Activated CD8-positive, alpha-beta T cell treated with anti-CD3 and anti-CD28 coated beads, Interleukin-2, amount 10 ng/mL, durations not matched to agents 7 days and 5 days (primary cell): ENCODE measurements around the gene THRA. TPM values are rescaled to one million over a fixed set of nuclear protein-coding genes. Genes with fewer than 3 reads are reported as not detected.

Experiments
- ATAC-seq: fragments of 150-1000 bp; cut with Tn5 transposase; one replicate; pipeline ENCODE4 v1.10.0; 2021; ENCODE audit warnings: moderate library complexity
- CTCF ChIA-PET: fragments of 350-600 bp; sonication (Branson Sonifier 250); formaldehyde crosslinking; loops from one replicate; lab custom pipeline; 2021; ENCODE audit warnings: antibody characterized with exemption; lab: Charles Lee
- POLR2A ChIA-PET: fragments of 350-600 bp; sonication (Branson Sonifier 250); formaldehyde crosslinking; loops from one replicate; lab custom pipeline; 2021; ENCODE audit warnings: antibody characterized with exemption; lab: Charles Lee
- DNase-seq: peaks from one replicate; pipeline ENCODE4 v3.0.0-alpha.2; 2020
- H3K27ac Mint-ChIP-seq: one replicate; pipeline ENCODE4 v1.8.0; 2021; ENCODE audit warnings: mild to moderate bottlenecking, mixed read lengths
- H3K27me3 Mint-ChIP-seq: one replicate; pipeline ENCODE4 v1.8.0; 2021; ENCODE audit warnings: low read depth, mixed read lengths
- H3K36me3 Mint-ChIP-seq: one replicate; pipeline ENCODE4 v1.8.0; 2021; ENCODE audit warnings: low read depth, mixed read lengths
- H3K4me1 Mint-ChIP-seq: one replicate; pipeline ENCODE4 v1.8.0; 2021; ENCODE audit warnings: low read depth, mixed read lengths
- H3K4me3 Mint-ChIP-seq: one replicate; pipeline ENCODE4 v1.8.0; 2021; ENCODE audit warnings: mild to moderate bottlenecking, mixed read lengths
- H3K9me3 Mint-ChIP-seq: one replicate; pipeline ENCODE4 v1.8.0; 2022; ENCODE audit warnings: mixed read lengths; ENCODE audit not compliant: insufficient read depth
- total RNA-seq, 2 experiments: library from RNA; stranded (reverse); gene quantifications; one replicate each; pipeline ENCODE4 v1.2.3, GENCODE V29; 2021

THRA gene
- total RNA-seq, 2 experiments from 2014 or later: 8.7 to 9.7 TPM

DNA sequence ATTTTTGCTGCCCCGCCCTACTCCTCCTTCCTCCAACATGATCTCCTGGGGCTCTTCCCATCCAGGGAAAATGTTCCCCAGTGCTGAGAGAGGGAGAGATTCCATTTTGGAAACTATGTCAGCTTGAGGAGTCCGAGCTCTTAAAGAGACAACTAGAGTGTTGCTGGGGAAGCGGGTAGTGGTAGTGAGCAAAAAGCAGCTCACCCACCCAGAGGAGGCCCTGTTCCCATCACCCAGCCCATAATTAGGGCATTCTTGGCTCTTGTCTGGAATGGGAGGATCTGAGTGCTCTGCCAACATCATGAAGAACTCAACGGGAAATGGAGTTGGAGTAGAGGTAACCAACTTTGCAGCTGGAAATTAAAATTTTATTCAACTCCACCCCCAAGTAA is 49.9 kb downstream of the THRA start:
- ChIA-PET CTCF (interaction anchor here (0.7 to 9.3 kb wide), 56 partner anchors 8 to 448 kb away, joined by 3 to 182 read pairs (median 6); partner anchors contain the start of genes CASC3, CDC6, CSF3 and MED24), POLR2A (interaction anchor here (0.6 to 4.2 kb wide), 11 partner anchors 11 to 86 kb away, joined by 3 to 53 read pairs (median 3); partner anchors contain the start of genes CASC3, MSL1 and NR1D1)
- ATAC-seq (no peak), DNase-seq (no peak)
- Mint-ChIP-seq H3K36me3 (no peaks in the 10 kb centered on the region), H3K27me3 (no peaks in the 10 kb centered on the region), H3K27ac (peak overlapping the region; percentile 91), H3K9me3 (no peaks in the 10 kb centered on the region), H3K4me3 (peak overlapping the region; percentile 85), H3K4me1 (peaks cover 66% of the 10 kb centered on the region)

DNA sequence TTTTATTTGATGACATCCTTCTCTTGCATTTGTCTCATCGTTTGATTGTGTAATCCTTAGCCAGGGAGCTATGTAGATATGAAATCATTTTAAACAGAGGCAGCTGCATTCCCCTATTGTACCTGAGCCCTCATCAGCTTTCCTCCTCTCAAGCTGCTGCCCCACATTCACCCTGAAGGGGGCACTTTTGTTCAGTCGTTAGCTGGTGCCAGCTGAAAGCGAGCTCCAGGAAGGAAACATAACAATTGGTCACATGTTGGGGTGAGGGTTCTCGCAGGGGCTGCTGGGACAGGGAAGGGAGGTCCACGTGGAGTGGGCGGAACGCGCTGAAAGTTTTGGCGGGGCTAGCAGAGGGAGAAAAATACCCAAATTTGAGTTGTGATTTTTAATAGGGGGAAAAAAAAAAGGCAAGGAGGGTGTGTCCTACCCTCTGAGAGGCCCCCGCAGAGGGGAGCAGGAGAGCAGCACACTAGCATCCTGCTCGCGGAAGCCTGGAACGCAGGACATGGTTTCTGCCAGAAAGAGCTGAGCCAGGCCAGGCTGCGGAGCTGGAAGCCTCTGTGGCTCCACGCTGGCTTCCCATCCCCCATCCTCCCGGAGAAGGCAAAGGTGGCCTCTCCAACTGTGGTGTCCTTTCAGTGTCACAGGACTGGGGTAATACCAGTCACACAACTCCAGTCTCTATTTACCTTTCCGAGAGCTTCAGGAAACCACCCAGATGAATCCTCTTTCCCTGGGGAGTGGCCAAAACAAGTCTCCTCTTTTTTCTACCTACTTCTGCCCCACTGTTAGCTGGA is 50.5 kb downstream of the THRA start:
- H3K27ac Mint-ChIP-seq: peak overlapping the region; percentile 91
- peak overlapping the region; percentile 85 for H3K4me3 Mint-ChIP-seq
- peaks cover 65% of the 10 kb centered on the region for H3K4me1 Mint-ChIP-seq
- no peaks in the 10 kb centered on the region for H3K36me3 Mint-ChIP-seq
- DNase-seq (peak; percentile 97), ATAC-seq (peak; percentile 90)
- POLR2A ChIA-PET: interaction anchor here (0.6 to 4.2 kb wide), 14 partner anchors 10 to 175 kb away, joined by 3 to 53 read pairs (median 3); partner anchors contain the start of genes CASC3, CDC6, MSL1 and NR1D1
- CTCF ChIA-PET: interaction anchor here (0.7 to 9.3 kb wide), 60 partner anchors 12 to 448 kb away, joined by 3 to 182 read pairs (median 5); partner anchors contain the start of genes CASC3, CDC6, CSF3 and MED24
- H3K27me3 Mint-ChIP-seq: no peaks in the 10 kb centered on the region
- no peaks in the 10 kb centered on the region for H3K9me3 Mint-ChIP-seq

DNA sequence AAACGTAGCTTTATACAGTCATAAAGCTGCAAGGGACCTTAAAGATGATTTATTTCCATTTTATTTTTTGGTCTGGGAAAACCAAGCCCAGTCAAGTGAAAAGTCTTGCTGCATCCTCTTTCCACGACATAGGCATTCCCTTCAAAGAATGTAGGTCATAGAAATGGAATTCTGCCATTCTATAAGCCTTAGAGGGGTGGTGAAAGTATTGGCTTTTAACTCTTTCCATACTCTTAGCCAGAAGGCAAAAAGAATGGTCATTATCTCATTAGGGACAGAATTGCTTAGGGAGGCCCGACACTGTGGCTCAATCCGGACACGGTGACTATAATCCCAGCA is 51.1 kb downstream of the THRA start:
- Mint-ChIP-seq H3K27ac (peak overlapping the region; percentile 91), H3K36me3 (no peaks in the 10 kb centered on the region), H3K4me1 (peaks cover 61% of the 10 kb centered on the region), H3K4me3 (peak overlapping the region; percentile 85), H3K9me3 (no peaks in the 10 kb centered on the region), H3K27me3 (no peaks in the 10 kb centered on the region)
- ATAC-seq (no peak), DNase-seq (no peak)
- ChIA-PET POLR2A (interaction anchor here (0.6 to 4.2 kb wide), 10 partner anchors 9 to 174 kb away, joined by 3 to 53 read pairs (median 3); partner anchors contain the start of genes CASC3, CDC6, MED24 and MSL1), CTCF (interaction anchor here (0.9 to 9.3 kb wide), 38 partner anchors 12 to 193 kb away, joined by 3 to 182 read pairs (median 8); partner anchors contain the start of genes CASC3, CDC6, CSF3 and MED24)

DNA sequence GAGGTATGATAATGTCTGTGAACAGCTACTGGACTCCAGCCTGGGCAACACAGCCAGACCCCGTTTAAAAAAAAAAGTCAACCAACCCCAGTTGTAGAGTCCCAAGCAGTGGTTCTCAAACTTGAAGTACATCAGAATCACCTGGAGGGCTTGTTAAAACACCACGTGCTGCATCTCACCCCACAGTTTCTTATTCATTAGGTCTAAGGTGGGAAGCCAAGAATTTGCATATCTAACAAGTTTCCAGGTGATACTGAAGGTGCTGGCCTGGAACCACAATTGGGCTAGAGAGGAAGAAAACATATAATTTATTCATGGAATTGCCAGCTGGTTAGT is 52.3 kb downstream of the THRA start:
- H3K27ac Mint-ChIP-seq: no peak overlapping the region
- POLR2A ChIA-PET: interaction anchor here (0.5 to 0.7 kb wide), 2 partner anchors 9 to 23 kb away, joined by 3 to 4 read pairs; no protein-coding TSS in a partner anchor

DNA sequence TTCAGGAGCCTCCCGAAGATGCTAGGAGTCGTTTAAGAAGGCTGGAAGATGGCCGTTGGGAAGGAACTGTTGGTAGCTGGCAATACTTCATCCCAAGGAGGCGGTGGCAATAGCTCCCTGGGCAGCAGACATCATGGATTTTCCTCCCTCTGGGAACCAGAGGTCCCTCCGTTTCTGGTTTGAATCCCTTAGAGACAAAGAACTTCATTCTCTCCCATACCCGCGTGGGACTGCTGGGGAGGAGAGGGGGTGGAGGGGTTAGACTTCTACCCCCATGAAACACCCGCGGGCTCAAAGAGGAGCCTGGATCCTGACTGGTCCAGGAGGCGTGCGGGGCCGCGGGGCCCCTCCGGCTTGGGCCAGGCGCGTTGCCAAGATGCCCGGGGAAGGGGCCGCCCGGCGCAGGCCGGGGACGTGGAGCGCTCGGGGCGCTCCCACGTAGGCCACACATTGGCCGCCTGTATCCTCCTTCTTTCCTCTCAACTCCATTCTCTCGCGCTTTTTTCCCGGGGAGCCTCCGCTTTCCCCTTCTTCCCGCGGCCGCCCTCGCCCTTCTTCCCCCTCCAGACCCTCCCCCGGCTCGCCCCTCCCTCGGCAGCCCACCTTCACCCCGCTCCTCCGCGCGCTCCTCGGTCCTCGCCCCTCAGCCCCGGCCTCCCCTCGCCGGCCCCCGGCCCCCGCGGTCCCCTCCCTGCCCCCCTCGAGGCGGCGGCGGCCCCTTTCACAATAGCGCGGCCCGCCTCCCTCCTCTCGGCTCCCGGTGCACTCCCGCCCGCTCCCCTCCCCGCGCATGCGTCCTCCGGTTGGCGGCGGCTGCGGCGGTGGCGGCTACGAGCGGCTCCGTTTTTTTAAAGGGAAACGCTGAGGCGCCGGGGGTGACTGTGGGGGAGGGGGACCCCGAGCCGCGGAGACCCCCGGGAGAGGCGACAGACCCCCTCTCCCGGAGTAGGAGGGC is 58.7 kb downstream of the THRA start, which contains the start of gene MSL1:
Gene MSL1, plus strand, starts transcription at position 791 of the 955 bp plus-strand sequence. CDS start 642 bp downstream, outside the sequence.
- Mint-ChIP-seq H3K27me3 (no peaks in the 10 kb centered on the region), H3K4me1 (peaks cover 35% of the 10 kb centered on the region), H3K9me3 (no peaks in the 10 kb centered on the region), H3K27ac (peak within 1 kb of the TSS; percentile 83), H3K36me3 (peaks cover 24% of the 10 kb centered on the region), H3K4me3 (peak within 1 kb of the TSS; percentile 84)
- ATAC-seq: peak; percentile 72
- POLR2A ChIA-PET: interaction anchor here (0.6 to 5.5 kb wide), 8 partner anchors 8 to 139 kb away, joined by 3 to 63 read pairs (median 4); partner anchors contain the start of gene CASC3
- CTCF ChIA-PET: interaction anchor here (0.7 to 7.9 kb wide), 11 partner anchors 8 to 68 kb away, joined by 3 to 124 read pairs (median 4); partner anchors contain the start of gene THRA
- DNase-seq: peak; percentile 86

More for the DNA sequence above, 52.3 kb downstream of the THRA start:
- H3K4me3 Mint-ChIP-seq: no peak overlapping the region
- ATAC-seq: no peak
- no peaks in the 10 kb centered on the region for H3K9me3 Mint-ChIP-seq
- no peaks in the 10 kb centered on the region for H3K36me3 Mint-ChIP-seq
- peaks cover 49% of the 10 kb centered on the region for H3K4me1 Mint-ChIP-seq
- DNase-seq: no peak
- CTCF ChIA-PET: interaction anchor here (1.5 to 9.3 kb wide), 7 partner anchors 11 to 90 kb away, joined by 3 to 182 read pairs (median 11); partner anchors contain the start of gene MSL1
- H3K27me3 Mint-ChIP-seq: no peaks in the 10 kb centered on the region

DNA sequence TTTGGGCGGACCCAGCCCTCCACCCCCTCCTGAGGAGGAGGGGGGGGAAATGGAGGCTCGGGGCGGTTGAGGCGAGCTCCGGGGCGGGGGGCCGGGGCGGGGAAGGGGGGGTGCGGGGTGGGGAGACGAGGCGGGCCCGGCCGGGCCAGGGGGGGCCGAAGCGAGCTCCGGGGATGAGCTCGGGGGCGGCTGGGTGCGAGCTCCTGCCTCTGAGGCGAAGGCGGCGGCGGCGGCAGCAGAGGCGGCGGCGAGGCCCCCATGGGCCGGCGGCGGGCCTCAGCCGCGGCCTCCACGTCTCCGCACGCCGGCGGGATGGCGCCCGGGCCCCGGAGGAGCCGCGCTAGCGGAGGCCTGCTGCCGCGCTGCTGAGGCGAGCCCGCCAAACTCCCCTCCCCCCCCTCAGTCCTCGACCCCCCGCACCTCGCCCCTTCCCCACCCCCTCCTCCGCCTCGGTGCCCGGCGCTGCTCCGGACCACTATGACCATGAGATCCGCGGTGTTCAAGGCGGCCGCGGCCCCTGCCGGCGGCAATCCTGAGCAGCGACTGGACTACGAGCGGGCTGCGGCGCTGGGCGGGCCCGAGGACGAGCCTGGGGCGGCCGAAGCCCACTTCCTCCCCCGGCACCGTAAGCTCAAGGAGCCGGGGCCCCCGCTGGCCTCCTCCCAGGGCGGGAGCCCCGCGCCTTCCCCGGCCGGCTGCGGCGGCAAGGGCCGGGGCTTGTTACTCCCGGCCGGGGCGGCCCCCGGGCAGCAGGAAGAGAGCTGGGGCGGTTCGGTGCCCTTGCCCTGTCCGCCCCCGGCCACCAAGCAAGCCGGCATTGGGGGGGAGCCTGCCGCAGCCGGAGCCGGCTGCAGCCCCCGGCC is 59.6 kb downstream of the THRA start:
- CTCF ChIA-PET: interaction anchor here (0.7 to 7.9 kb wide), 9 partner anchors 9 to 109 kb away, joined by 3 to 124 read pairs (median 6); no protein-coding TSS in a partner anchor
- Mint-ChIP-seq H3K27ac (peak overlapping the region; percentile 65), H3K9me3 (no peaks in the 10 kb centered on the region), H3K4me1 (peaks cover 34% of the 10 kb centered on the region), H3K36me3 (peaks cover 27% of the 10 kb centered on the region), H3K27me3 (no peaks in the 10 kb centered on the region), H3K4me3 (peak overlapping the region; percentile 84)
- DNase-seq: peak; percentile 46
- peak; percentile 50 for ATAC-seq
- POLR2A ChIA-PET: interaction anchor here (0.6 to 5.5 kb wide), 10 partner anchors 10 to 1394 kb away, joined by 3 to 63 read pairs (median 4); partner anchors contain the start of genes CASC3 and MED24

DNA sequence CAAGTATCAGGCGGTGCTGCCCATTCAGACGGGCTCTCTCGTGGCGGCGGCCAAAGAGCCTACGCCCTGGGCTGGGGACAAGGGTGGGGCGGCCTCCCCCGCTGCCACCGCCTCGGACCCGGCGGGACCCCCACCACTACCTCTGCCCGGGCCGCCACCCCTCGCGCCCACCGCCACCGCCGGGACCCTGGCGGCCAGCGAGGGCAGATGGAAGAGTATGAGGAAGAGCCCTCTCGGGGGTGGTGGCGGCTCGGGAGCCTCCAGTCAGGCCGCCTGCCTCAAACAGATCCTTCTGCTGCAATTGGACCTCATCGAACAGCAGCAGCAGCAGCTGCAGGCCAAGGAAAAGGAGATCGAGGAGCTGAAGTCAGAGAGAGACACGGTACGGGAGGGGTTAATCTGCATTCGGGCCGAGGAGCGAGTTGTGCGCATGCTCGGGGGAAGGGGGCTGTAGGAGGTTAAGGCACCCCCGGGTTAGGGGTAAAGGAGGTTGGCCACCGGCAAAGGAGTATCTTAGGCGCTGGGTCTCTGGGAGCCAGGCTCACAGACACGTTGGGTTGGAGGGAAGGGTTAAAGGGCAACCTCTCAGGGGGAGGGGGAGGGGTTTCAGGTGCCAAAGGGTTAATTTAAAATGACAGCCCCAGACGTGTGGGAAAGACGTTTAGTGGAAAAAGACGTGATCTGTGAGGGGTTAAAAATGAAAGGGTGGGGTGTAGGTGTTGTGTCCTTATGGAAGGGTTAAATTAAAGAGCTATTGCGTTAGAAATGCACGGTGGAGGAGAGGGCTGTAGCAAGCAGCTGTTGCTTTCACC is 60.4 kb downstream of the THRA start:
- Mint-ChIP-seq H3K9me3 (no peaks in the 10 kb centered on the region), H3K27ac (peak overlapping the region; percentile 75), H3K27me3 (no peaks in the 10 kb centered on the region), H3K36me3 (peaks cover 33% of the 10 kb centered on the region), H3K4me1 (peaks cover 31% of the 10 kb centered on the region), H3K4me3 (peak overlapping the region; percentile 84)
- ATAC-seq: peak; percentile 18
- peak; percentile 68 for DNase-seq
- ChIA-PET CTCF (interaction anchor here (0.7 to 7.9 kb wide), 14 partner anchors 9 to 143 kb away, joined by 3 to 124 read pairs (median 6); partner anchors contain the start of genes PSMD3 and WIPF2), POLR2A (interaction anchor here (0.6 to 5.5 kb wide), 14 partner anchors 8 to 1395 kb away, joined by 3 to 63 read pairs (median 4); partner anchors contain the start of genes CASC3 and MED24)

DNA sequence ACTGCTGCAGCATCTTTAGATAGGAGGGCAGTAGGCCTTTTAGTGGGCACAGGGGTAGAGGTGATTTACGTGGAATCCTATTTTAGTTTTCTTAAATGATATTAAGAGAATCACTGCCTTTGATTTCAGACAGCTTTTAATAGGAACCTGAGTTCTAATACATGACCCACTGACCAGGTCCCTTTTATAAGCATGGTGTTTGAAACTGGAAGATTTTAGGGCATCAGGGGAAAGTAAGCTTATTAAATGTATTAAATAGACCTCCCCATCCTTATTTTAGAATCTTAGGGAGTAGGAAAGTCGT is 61.0 kb downstream of the THRA start:
- Mint-ChIP-seq H3K9me3 (no peaks in the 10 kb centered on the region), H3K27ac (peak overlapping the region; percentile 75), H3K27me3 (no peaks in the 10 kb centered on the region), H3K36me3 (peaks cover 33% of the 10 kb centered on the region), H3K4me3 (peak overlapping the region; percentile 84), H3K4me1 (peaks cover 28% of the 10 kb centered on the region)
- ChIA-PET POLR2A (interaction anchor here (0.7 to 5.5 kb wide), 10 partner anchors 8 to 69 kb away, joined by 3 to 63 read pairs (median 4); partner anchors contain the start of genes CASC3 and MED24), CTCF (interaction anchor here (0.7 to 7.9 kb wide), 14 partner anchors 8 to 143 kb away, joined by 3 to 124 read pairs (median 5); partner anchors contain the start of genes PSMD3 and WIPF2)
- DNase-seq (no peak), ATAC-seq (no peak)
